CD14-positive monocyte (primary cell): ENCODE data around the gene UBE2J1. TPM values are rescaled to one million over a fixed set of nuclear protein-coding genes. Genes with fewer than 3 reads are reported as not detected.

Source experiments
- DNase-seq, 3 donors: peaks; one replicate each; pipeline ENCODE4 v3.0.0-alpha.2; 2011 to 2022
- H2AFZ ChIP-seq: 2 replicates; pipeline ENCODE4 v1.6.0; 2012; ENCODE audit warnings: mild to moderate bottlenecking, low read depth, low read length, inconsistent platforms; ENCODE audit not compliant: insufficient read depth, poor library complexity, severe bottlenecking
- H3K27ac ChIP-seq, 2 donors: 1 replicate in 1 of 2; 2 replicates in 1 of 2; pipeline ENCODE4 v1.5.1; 2012 to 2013; ENCODE audit warnings: low read length in 2 of 2, control low read depth in 1 of 2, inconsistent platforms in 1 of 2, low read depth in 1 of 2, mild to moderate bottlenecking in 1 of 2
- H3K27me3 ChIP-seq, 2 donors: one replicate each; pipeline versions ENCODE4 v1.6.0 to v1.6.1; 2011 to 2013; ENCODE audit warnings: low read length in 2 of 2; ENCODE audit not compliant: control insufficient read depth in 2 of 2, insufficient read depth in 2 of 2
- H3K36me3 ChIP-seq, 2 donors: replicated peaks in 1 of 2; 1 replicate in 1 of 2; 2 replicates in 1 of 2; pipeline versions ENCODE4 v1.5.1 to v1.6.1; 2012 to 2013; ENCODE audit warnings: low read length in 2 of 2, control low read depth in 1 of 2, inconsistent platforms in 1 of 2, mild to moderate bottlenecking in 1 of 2; ENCODE audit not compliant: insufficient read depth in 2 of 2, control insufficient read depth in 1 of 2
- H3K4me1 ChIP-seq, 2 donors: 1 replicate in 1 of 2; 2 replicates in 1 of 2; pipeline versions ENCODE4 v1.5.1 to v1.6.1; 2012 to 2013; ENCODE audit warnings: low read length in 2 of 2, control low read depth in 1 of 2, inconsistent platforms in 1 of 2, mild to moderate bottlenecking in 1 of 2, moderate library complexity in 1 of 2; ENCODE audit not compliant: insufficient read depth in 2 of 2, control insufficient read depth in 1 of 2
- H3K4me2 ChIP-seq: replicated peaks from 2 replicates; pipeline ENCODE3; 2012; ENCODE audit warnings: low read length, moderate library complexity, mild to moderate bottlenecking; ENCODE audit not compliant: poor library complexity, severe bottlenecking; ENCODE audit errors: extremely low read depth
- H3K4me3 ChIP-seq, 3 experiments: fragments of 200-600 bp in 1 of 3; sonication (generic) in 1 of 3; replicated peaks in 1 of 3; 1 replicate in 2 of 3; 2 replicates in 1 of 3; pipeline ENCODE4 v1.5.1; 2011 to 2013; ENCODE audit warnings: low read length in 3 of 3, mild to moderate bottlenecking in 3 of 3, control low read depth in 2 of 3, low read depth in 2 of 3, inconsistent platforms in 1 of 3, moderate library complexity in 1 of 3
- H3K79me2 ChIP-seq: 2 replicates; pipeline ENCODE4 v1.6.0; 2012; ENCODE audit warnings: mild to moderate bottlenecking, control low read depth, inconsistent platforms, low read length, moderate library complexity; ENCODE audit not compliant: insufficient read depth
- H3K9ac ChIP-seq: 2 replicates; pipeline ENCODE4 v1.6.0; 2017; ENCODE audit warnings: low read length, mild to moderate bottlenecking; ENCODE audit not compliant: insufficient read depth, poor library complexity, severe bottlenecking
- H3K9me3 ChIP-seq, 2 donors: replicated peaks in 1 of 2; 1 replicate in 1 of 2; 2 replicates in 1 of 2; pipeline versions ENCODE4 v1.5.1 to v1.6.1; 2012 to 2013; ENCODE audit warnings: low read length in 2 of 2, control low read depth in 1 of 2; ENCODE audit not compliant: control insufficient read depth in 1 of 2, insufficient read depth in 1 of 2
- H4K20me1 ChIP-seq: 2 replicates; pipeline ENCODE4 v1.6.0; 2012; ENCODE audit warnings: mild to moderate bottlenecking, low read length, control low read depth, moderate library complexity; ENCODE audit not compliant: insufficient read depth
- H3K27ac Mint-ChIP-seq, 7 donors: one replicate each; pipeline ENCODE4 v1.8.0; 2020; ENCODE audit warnings: mild to moderate bottlenecking in 7 of 7, mixed read lengths in 7 of 7, moderate library complexity in 6 of 7, inconsistent platforms in 2 of 7
- H3K27me3 Mint-ChIP-seq, 3 donors: one replicate each; pipeline ENCODE4 v1.8.0; 2021 to 2022; ENCODE audit warnings: low read depth in 3 of 3, mild to moderate bottlenecking in 3 of 3, mixed read lengths in 3 of 3, moderate library complexity in 3 of 3, inconsistent platforms in 1 of 3
- H3K36me3 Mint-ChIP-seq, 2 donors: one replicate each; pipeline ENCODE4 v1.8.0; 2020; ENCODE audit warnings: mixed read lengths in 2 of 2, inconsistent platforms in 1 of 2, mild to moderate bottlenecking in 1 of 2
- H3K4me1 Mint-ChIP-seq: one replicate; pipeline ENCODE4 v1.8.0; 2020; ENCODE audit warnings: mild to moderate bottlenecking, mixed read lengths
- H3K4me3 Mint-ChIP-seq, 2 donors: one replicate each; pipeline ENCODE4 v1.8.0; 2020; ENCODE audit warnings: mild to moderate bottlenecking in 2 of 2, mixed read lengths in 2 of 2, moderate library complexity in 1 of 2
- H3K9me3 Mint-ChIP-seq, 7 donors: one replicate each; pipeline ENCODE4 v1.8.0; 2020 to 2022; ENCODE audit warnings: mixed read lengths in 7 of 7, mild to moderate bottlenecking in 6 of 7, moderate library complexity in 6 of 7, inconsistent platforms in 2 of 7
- CTCF ChIP-seq: fragments of 200-600 bp; IDR thresholded peaks from one replicate; pipeline ENCODE4 v1.8.0; 2022; ENCODE audit warnings: antibody characterized with exemption, mild to moderate bottlenecking
- WGBS: methylation state at CpG from one replicate; pipeline ENCODE4 v1.1.5; 2013; ENCODE audit warnings: missing lambda C conversion rate; ENCODE audit not compliant: insufficient coverage; 5-methylcytosine and 5-hydroxymethylcytosine counted together
- intact Hi-C, 2 donors: fragments of 100-400 bp; cut with micrococcal nuclease; formaldehyde crosslinking; loops; one replicate each; pipeline versions ENCODE4 v1.15.0 to v1.15.1; 2023
- polyA plus RNA-seq, 3 donors: library from polyadenylated mRNA; depleted of rRNA in 1 of 3; unstranded in 2 of 3; stranded (reverse) in 1 of 3; fragments of 300-500 nt in 2 of 3; fragments of >200 nt in 1 of 3; fragmentation: Illumina TruSeq in 2 of 3; gene quantifications; 1 replicate in 2 of 3; 2 replicates in 1 of 3; pipeline ENCODE4 v1.2.3, GENCODE V29; 2012 to 2021

Gene UBE2J1
- polyA plus RNA-seq, 3 donors = 44.8 to 80.5 (median 66.1) TPM

GRCh38 chr6:89335164-89335563 lies 17.4 kb downstream of the UBE2J1 start:
- no peak for DNase-seq
- H3K79me2 ChIP-seq = peaks cover 54% of the 10 kb centered on the region
- no peaks in the 10 kb centered on the region for H3K4me1 ChIP-seq
- Mint-ChIP-seq H3K27ac (no peak overlapping the region), H3K4me1 (peaks cover 5% of the 10 kb centered on the region), H3K27me3 (peaks cover 0 to 1% (median 0%) of the 10 kb centered on the region in 3 donors), H3K9me3 (no peaks in the 10 kb centered on the region), H3K4me3 (no peak overlapping the region), H3K36me3 (peaks cover 53 to 82% of the 10 kb centered on the region in 2 donors)
- no CpG with 5 or more reads among the region's 3 CpGs for WGBS
- H3K9ac ChIP-seq = no peak overlapping the region
- no peak for TF ChIP-seq CTCF
- intact Hi-C loops = no loop called here
- H3K4me2 ChIP-seq = no peak overlapping the region
- H2AFZ ChIP-seq = no peak overlapping the region
- H3K27ac ChIP-seq = no peak overlapping the region
- no peaks in the 10 kb centered on the region for H3K9me3 ChIP-seq
- no peak overlapping the region for H3K4me3 ChIP-seq
- H3K27me3 ChIP-seq = no peaks in the 10 kb centered on the region
- H4K20me1 ChIP-seq = peaks cover 89% of the 10 kb centered on the region
- peaks cover 86 to 89% of the 10 kb centered on the region in 2 donors for H3K36me3 ChIP-seq

GRCh38 chr6:89330910-89331309 lies 21.6 kb downstream of the UBE2J1 start:
- peaks cover 89 to 97% of the 10 kb centered on the region in 2 donors for H3K36me3 ChIP-seq
- H3K9me3 ChIP-seq = no peaks in the 10 kb centered on the region
- Mint-ChIP-seq H3K27ac (no peak overlapping the region), H3K4me1 (no peaks in the 10 kb centered on the region), H3K36me3 (peaks cover 60 to 86% of the 10 kb centered on the region in 2 donors), H3K9me3 (no peaks in the 10 kb centered on the region), H3K27me3 (no peaks in the 10 kb centered on the region), H3K4me3 (no peak overlapping the region)
- H3K27me3 ChIP-seq = no peaks in the 10 kb centered on the region
- WGBS = no CpG with 5 or more reads among the region's 1 CpG
- peaks cover 86% of the 10 kb centered on the region for H4K20me1 ChIP-seq
- no peak overlapping the region for H3K9ac ChIP-seq
- no peak overlapping the region for H3K27ac ChIP-seq
- H3K4me1 ChIP-seq = no peaks in the 10 kb centered on the region
- intact Hi-C loops = no loop called here
- no peak overlapping the region for H3K4me2 ChIP-seq
- no peak for DNase-seq
- H3K4me3 ChIP-seq = no peak overlapping the region
- TF ChIP-seq CTCF = no peak
- no peak overlapping the region for H2AFZ ChIP-seq
- peaks cover 40% of the 10 kb centered on the region for H3K79me2 ChIP-seq
